CD4-positive, alpha-beta T cell treated with Interferon alpha-2 for 1 hour (primary cell): ENCODE data around the gene SORCS3.

Experiments used
- DNase-seq, 2 donors: peaks; one replicate each; pipeline ENCODE4 v3.0.0-alpha.2; 2020 to 2022

The SORCS3 gene

DNA sequence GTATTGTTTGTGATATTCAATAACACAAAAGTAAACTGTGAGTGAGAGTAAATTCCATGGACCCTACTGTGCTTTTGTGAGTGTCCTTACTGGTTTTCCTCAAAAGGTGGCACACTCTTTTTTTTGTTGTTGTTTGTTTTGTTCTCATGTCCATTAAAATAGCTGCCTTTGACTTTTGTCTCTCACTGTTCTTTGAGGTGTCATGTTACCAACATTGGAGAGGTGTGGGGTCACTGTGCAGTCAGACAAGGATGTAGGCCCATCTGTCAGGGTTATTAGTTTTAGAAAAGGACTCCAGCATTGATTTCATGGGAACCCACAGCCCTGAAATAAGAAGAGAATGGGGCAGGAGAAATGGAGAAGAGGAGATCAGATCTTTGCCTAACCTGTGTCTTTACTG lies 383.1 kb downstream of the SORCS3 start:
- DNase-seq, result no peak

DNA sequence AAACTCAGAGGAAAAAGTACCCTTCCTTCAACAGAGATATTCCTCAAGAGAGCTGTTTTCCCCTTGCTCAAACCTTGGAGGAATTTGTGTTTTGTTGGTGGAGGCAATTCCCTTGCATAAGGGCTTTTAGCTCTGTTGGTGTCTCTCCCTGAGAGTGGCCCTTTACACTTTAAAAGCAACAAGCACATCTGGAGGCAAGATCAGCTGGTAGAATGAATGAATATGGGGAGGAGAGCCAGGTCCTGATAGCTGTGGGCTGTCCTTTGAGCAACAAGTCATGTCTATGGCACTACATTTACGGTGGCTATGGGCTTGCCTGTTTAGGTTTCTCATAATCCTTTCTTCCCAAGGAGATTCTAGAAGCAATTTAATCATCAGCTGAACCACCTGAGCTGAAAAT lies 384.0 kb downstream of the SORCS3 start:
- no peak for DNase-seq

DNA sequence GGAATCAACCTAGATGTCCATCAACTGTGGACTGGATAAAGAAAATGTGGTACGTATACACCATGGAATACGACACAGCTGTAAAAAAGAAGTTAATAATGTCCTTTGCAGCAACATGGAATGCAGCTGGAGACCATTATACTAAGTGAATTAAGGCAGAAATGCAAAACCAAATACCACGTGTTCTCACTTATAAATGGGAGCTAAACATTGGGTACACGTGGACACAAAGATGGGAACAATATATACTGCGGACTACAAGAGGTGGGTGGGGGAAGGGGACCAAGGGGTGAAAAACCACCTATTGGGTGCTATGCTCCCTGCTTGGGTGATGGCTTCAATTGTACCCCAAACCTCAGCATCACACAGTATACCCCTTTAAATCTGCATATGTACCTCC lies 385.5 kb downstream of the SORCS3 start:
- DNase-seq, result no peak

GRCh38 chr10:105029286-105029685 lies 388.2 kb downstream of the SORCS3 start:
- no peak for DNase-seq

- DNase-seq, result no peak
Measured at GRCh38 chr10:105037022-105037421, 395.9 kb downstream of the SORCS3 start.

GRCh38 chr10:105041956-105042355 lies 400.9 kb downstream of the SORCS3 start:
- no peak for DNase-seq

GRCh38 chr10:105042906-105043552 lies 401.9 kb downstream of the SORCS3 start:
- no peak for DNase-seq

- no peak for DNase-seq
Measured at GRCh38 chr10:105044902-105045301, 403.8 kb downstream of the SORCS3 start.

DNA sequence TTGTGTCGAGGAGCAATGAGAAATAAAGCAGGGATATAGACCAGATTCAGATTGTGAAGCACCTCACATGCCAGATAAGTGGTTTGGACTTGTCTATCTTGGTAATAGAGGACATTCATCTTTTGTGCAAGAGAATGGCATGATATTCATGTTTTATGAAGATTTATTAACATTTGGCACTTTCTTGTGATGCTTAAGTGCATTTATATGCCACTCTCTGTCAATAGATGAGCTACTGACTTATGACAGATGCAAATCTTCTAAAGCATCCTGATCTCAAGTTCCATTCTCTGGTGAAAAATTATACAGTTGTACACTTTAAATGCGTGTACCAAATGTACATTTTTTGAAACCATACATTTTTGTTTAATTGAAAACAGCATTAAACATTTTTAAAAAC lies 415.3 kb downstream of the SORCS3 start:
- DNase-seq, result no peak

DNA sequence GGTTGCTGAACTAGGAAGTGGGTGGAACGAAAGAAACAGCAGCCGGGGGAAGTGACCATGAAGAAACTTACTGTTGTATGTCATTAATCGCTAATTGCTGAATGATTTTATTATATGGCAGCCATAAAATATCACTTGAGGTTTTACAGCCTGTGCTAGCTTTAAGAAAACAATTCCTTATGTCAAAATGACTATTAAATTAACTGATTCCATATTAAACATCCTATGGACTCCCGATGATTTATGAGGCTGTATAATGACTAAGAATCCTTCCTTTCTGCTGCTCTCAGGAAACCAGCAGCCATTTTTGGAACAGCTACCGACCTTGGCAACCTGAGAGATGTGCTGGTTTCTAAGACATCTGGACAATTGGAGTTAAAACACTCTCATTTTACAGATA lies 421.9 kb downstream of the SORCS3 start:
- no peak for DNase-seq

- no peak for DNase-seq
Measured at GRCh38 chr10:105063796-105064195, 422.7 kb downstream of the SORCS3 start.

GRCh38 chr10:105068497-105068896 lies 427.4 kb downstream of the SORCS3 start:
- DNase-seq, result no peak

DNA sequence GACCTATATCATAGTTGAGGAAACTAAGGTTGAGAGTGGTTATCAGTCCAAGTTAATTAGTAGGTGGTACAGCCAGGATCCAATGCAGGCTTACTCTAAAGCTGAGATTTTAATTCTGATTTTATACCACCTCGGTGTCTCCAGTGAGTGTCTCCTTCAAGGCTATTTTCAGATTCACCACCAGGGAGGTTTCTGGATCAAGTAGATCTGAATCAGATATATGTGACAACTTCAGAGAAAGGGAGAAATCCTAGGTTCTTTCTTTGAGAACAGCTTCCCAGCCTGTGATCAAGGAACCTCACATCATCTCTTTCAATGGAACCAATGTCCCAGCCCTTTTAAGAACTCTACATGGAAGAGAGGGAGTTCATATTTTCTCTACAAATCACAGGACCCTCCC lies 429.2 kb downstream of the SORCS3 start:
- DNase-seq, result no peak

- no peak for DNase-seq
Measured at GRCh38 chr10:105070952-105071351, 429.9 kb downstream of the SORCS3 start.

- DNase-seq, result no peak
Measured at GRCh38 chr10:105071980-105072379, 430.9 kb downstream of the SORCS3 start.

DNA sequence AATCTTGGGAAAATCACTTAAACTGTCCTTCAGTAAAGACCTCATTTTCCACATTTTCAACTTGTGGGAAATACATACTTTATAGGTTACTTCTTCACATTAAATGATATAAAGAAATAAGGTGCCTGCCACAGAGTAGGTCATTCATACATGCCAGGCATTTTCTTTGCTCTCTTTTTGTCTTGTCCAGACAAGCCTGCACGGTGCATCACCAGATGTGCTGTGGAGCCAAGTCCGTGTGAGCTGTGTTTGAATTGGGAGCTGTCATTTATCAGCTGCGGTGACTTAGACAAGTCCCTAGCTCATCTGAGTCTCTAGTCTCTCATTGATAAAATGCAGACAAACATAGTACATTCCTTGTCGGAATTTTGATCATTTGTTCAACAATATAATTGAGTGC lies 432.9 kb downstream of the SORCS3 start:
- no peak for DNase-seq

GRCh38 chr10:105075031-105075430 lies 433.9 kb downstream of the SORCS3 start:
- no peak for DNase-seq

DNA sequence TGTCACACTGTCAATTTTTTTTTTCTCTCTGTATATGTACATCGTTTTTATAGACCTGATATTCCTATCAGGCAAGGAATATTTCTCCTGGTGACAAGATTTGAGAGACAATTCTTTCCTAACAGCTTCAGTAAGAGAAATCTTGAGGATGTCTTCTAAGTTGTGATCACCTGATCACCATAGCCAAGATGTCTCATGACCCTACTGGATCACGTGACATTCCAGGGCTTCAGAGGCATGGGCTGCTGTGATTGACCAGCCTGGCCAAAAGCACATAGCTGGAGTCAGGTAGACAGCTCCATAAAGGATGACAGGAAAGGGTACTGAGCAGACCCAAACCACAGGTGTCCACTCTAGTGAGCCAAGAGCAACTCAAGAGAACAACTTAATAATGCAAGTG lies 444.9 kb downstream of the SORCS3 start:
- DNase-seq, result no peak

DNA sequence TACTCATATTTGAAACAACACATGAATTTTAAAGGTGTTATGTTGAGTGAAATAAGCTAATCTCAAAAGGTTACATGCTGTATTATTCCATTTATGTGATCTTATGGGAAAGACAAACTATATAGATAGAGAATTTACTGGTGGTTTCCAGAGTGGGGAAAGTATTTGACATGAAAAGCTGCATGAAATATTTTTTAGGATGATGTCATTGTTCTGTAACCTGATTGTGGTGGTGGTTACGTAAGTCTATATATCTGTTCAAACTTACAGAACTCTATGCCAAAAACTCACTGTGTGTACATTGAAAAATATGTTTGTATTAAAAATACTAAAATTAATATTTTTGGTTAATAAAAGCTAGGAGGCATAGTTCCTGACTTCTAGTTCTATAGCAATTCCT lies 453.0 kb downstream of the SORCS3 start:
- DNase-seq, result no peak

DNA sequence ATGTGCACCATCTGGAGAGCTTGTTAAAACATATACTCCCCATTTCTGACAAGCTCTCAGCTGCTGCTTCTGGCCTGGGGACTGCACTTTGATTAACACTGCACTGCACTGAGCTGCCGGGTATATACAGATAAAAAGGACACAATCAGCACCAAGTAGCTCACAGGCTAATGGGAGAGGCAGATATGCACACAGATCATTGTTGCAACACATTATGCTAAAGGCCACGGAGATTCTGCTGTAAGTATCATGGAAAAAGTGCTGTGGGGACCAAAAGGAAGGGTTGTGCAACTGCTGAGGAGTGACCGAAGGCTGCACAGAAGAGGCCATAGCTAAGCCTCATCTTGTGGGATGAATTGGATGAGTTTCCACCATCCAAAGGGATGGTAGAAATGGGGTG lies 455.2 kb downstream of the SORCS3 start:
- DNase-seq, result no peak

- DNase-seq, result no peak
Measured at GRCh38 chr10:105102977-105103376, 461.9 kb downstream of the SORCS3 start.

- DNase-seq, result no peak
Measured at GRCh38 chr10:105104297-105104696, 463.2 kb downstream of the SORCS3 start.

GRCh38 chr10:105109164-105109563 lies 468.1 kb downstream of the SORCS3 start:
- no peak for DNase-seq

DNA sequence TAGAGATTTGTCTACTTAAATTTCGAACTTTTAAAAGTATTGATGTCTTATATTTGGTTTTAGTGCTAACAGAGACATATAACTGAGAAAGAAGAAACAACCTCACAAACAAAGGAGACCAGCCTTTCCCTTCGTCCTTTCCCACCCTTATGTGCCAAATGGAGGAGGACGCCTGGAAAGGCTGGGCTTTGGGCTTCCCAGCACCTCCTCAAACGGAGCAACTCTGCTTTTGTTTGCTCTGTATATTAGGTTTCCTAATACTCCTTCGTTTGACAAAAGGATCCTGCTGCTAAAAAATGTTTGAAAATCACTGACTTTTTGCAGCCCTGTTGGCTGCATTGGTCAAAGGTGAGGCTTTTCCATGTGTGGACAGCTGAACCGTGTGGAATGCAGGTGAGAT lies 471.8 kb downstream of the SORCS3 start:
- DNase-seq, result no peak

GRCh38 chr10:105113666-105114065 lies 472.6 kb downstream of the SORCS3 start:
- no peak for DNase-seq

- DNase-seq, result no peak
Measured at GRCh38 chr10:105121743-105122142, 480.7 kb downstream of the SORCS3 start.
